CD4-positive, alpha-beta memory T cell (primary cell): ENCODE results near the gene PIWIL1. TPM values are rescaled to one million over a fixed set of nuclear protein-coding genes. Genes with fewer than 3 reads are reported as not detected.

ENCODE experiments used
- CTCF ChIA-PET: fragments of 350-600 bp; sonication (Branson Sonifier 250); formaldehyde crosslinking; loops from one replicate; lab custom pipeline; 2021; ENCODE audit warnings: inconsistent platforms; ENCODE audit not compliant: partially characterized antibody; lab: Charles Lee
- POLR2A ChIA-PET: fragments of 350-600 bp; sonication (Branson Sonifier 250); formaldehyde crosslinking; loops from one replicate; lab custom pipeline; 2021; ENCODE audit not compliant: partially characterized antibody; lab: Charles Lee
- DNase-seq, 5 donors: peaks; one replicate each; pipeline versions ENCODE4 v3.0.0 to v3.0.0-alpha.2; 2020 to 2022; ENCODE audit warnings: mixed read lengths in 1 of 5
- H3K27ac ChIP-seq: one replicate; pipeline ENCODE4 v1.7.0; 2013; ENCODE audit warnings: low read depth, low read length
- H3K27me3 ChIP-seq: 2 replicates; pipeline ENCODE4 v1.7.0; 2013; ENCODE audit warnings: mild to moderate bottlenecking, low read length, moderate library complexity; ENCODE audit not compliant: insufficient read depth
- H3K36me3 ChIP-seq: 2 replicates; pipeline ENCODE4 v1.7.0; 2013; ENCODE audit warnings: mild to moderate bottlenecking, low read length, moderate library complexity; ENCODE audit not compliant: insufficient read depth
- H3K4me1 ChIP-seq: 2 replicates; pipeline ENCODE4 v1.7.0; 2013; ENCODE audit warnings: mild to moderate bottlenecking, low read length, moderate library complexity; ENCODE audit not compliant: insufficient read depth
- H3K4me3 ChIP-seq, 2 donors: one replicate each; pipeline ENCODE4 v1.7.0; 2013; ENCODE audit warnings: low read length in 2 of 2, mild to moderate bottlenecking in 1 of 2
- H3K9me3 ChIP-seq, 2 donors: one replicate each; pipeline ENCODE4 v1.7.0; 2013; ENCODE audit warnings: low read length in 2 of 2, control low read depth in 1 of 2; ENCODE audit not compliant: control insufficient read depth in 1 of 2
- H3K27ac Mint-ChIP-seq, 7 donors: one replicate each; pipeline ENCODE4 v1.8.0; 2020 to 2021; ENCODE audit warnings: mixed read lengths in 7 of 7, mild to moderate bottlenecking in 6 of 7, inconsistent platforms in 3 of 7, moderate library complexity in 3 of 7
- H3K27me3 Mint-ChIP-seq, 2 donors: one replicate each; pipeline ENCODE4 v1.8.0; 2020 to 2021; ENCODE audit warnings: mixed read lengths in 2 of 2
- H3K36me3 Mint-ChIP-seq, 2 donors: one replicate each; pipeline ENCODE4 v1.8.0; 2020 to 2021; ENCODE audit warnings: mixed read lengths in 2 of 2, inconsistent platforms in 1 of 2, mild to moderate bottlenecking in 1 of 2
- H3K4me1 Mint-ChIP-seq, 4 donors: one replicate each; pipeline ENCODE4 v1.8.0; 2020 to 2021; ENCODE audit warnings: mixed read lengths in 4 of 4, mild to moderate bottlenecking in 1 of 4
- H3K4me3 Mint-ChIP-seq, 8 donors: one replicate each; pipeline ENCODE4 v1.8.0; 2020 to 2021; ENCODE audit warnings: mixed read lengths in 8 of 8, mild to moderate bottlenecking in 7 of 8, moderate library complexity in 6 of 8, inconsistent platforms in 3 of 8
- H3K9me3 Mint-ChIP-seq, 8 donors: one replicate each; pipeline ENCODE4 v1.8.0; 2020 to 2021; ENCODE audit warnings: mixed read lengths in 8 of 8, mild to moderate bottlenecking in 5 of 8, inconsistent platforms in 3 of 8, moderate library complexity in 1 of 8
- intact Hi-C: fragments of 100-400 bp; cut with micrococcal nuclease; formaldehyde crosslinking; loops from one replicate; pipeline ENCODE4 v1.15.1; 2023
- polyA plus RNA-seq, 2 donors: library from polyadenylated mRNA; unstranded; fragments of 300-500 nt; fragmentation: Illumina TruSeq; gene quantifications; one replicate each; pipeline ENCODE4 v1.2.3, GENCODE V29; 2021
- total RNA-seq, 2 experiments: library from RNA; stranded (reverse); gene quantifications; one replicate each; pipeline ENCODE4 v1.2.3, GENCODE V29; 2021

Gene PIWIL1
- total and polyA plus RNA-seq, 4 experiments from 2014 or later, result not detected

GRCh38 chr12:130322263-130322662 is 15.4 kb upstream of the PIWIL1 start:
- Mint-ChIP-seq H3K4me1 (no peaks in the 10 kb centered on the region), H3K9me3 (peaks cover 0 to 2% (median 0%) of the 10 kb centered on the region in 8 donors), H3K4me3 (no peak overlapping the region), H3K36me3 (no peaks in the 10 kb centered on the region), H3K27ac (no peak overlapping the region), H3K27me3 (no peaks in the 10 kb centered on the region)
- Histone ChIP-seq H3K4me1 (no peaks in the 10 kb centered on the region), H3K4me3 (no peak overlapping the region), H3K9me3 (no peaks in the 10 kb centered on the region), H3K27ac (no peak overlapping the region), H3K36me3 (no peaks in the 10 kb centered on the region), H3K27me3 (no peaks in the 10 kb centered on the region)
- POLR2A ChIA-PET, result no interaction called here
- DNase-seq, result no peak
- intact Hi-C loops, result no loop called here
- CTCF ChIA-PET, result no interaction called here

- H3K36me3 Mint-ChIP-seq, result no peaks in the 10 kb centered on the region
- CTCF ChIA-PET, result interaction anchor here (0.9 kb wide), 1 partner anchor 14 kb away, joined by 3 read pairs; no protein-coding TSS in a partner anchor
Measured at GRCh38 chr12:130330685-130331084, 7.0 kb upstream of the PIWIL1 start.

GRCh38 chr12:130331146-130331545 is 6.5 kb upstream of the PIWIL1 start:
- Mint-ChIP-seq H3K27me3 (peaks cover 4 to 5% of the 10 kb centered on the region in 2 donors), H3K9me3 (peaks cover 0 to 2% (median 0%) of the 10 kb centered on the region in 8 donors), H3K4me3 (no peak overlapping the region), H3K36me3 (no peaks in the 10 kb centered on the region), H3K27ac (no peak overlapping the region), H3K4me1 (peaks cover 0 to 1% (median 0%) of the 10 kb centered on the region in 4 donors)
- Histone ChIP-seq H3K27me3 (no peaks in the 10 kb centered on the region), H3K4me3 (no peak overlapping the region), H3K9me3 (no peaks in the 10 kb centered on the region), H3K36me3 (no peaks in the 10 kb centered on the region), H3K4me1 (no peaks in the 10 kb centered on the region), H3K27ac (no peak overlapping the region)
- ChIA-PET CTCF (no interaction called here), POLR2A (no interaction called here)
- DNase-seq, result no peak
- intact Hi-C loops, result no loop called here

More at GRCh38 chr12:130330685-130331084, 7.0 kb upstream of the PIWIL1 start:
- DNase-seq, result no peak
- Histone ChIP-seq H3K4me3 (no peak overlapping the region), H3K36me3 (no peaks in the 10 kb centered on the region), H3K27ac (no peak overlapping the region), H3K27me3 (no peaks in the 10 kb centered on the region), H3K9me3 (no peaks in the 10 kb centered on the region), H3K4me1 (no peaks in the 10 kb centered on the region)
- Mint-ChIP-seq H3K27ac (no peak overlapping the region), H3K9me3 (peaks cover 0 to 2% (median 0%) of the 10 kb centered on the region in 8 donors), H3K27me3 (peaks cover 4 to 5% of the 10 kb centered on the region in 2 donors), H3K4me3 (no peak overlapping the region), H3K4me1 (no peaks in the 10 kb centered on the region)
- POLR2A ChIA-PET, result no interaction called here
- intact Hi-C loops, result no loop called here

- H3K4me1 Mint-ChIP-seq, result peaks cover 0 to 3% (median 0%) of the 10 kb centered on the region in 4 donors
- no peaks in the 10 kb centered on the region for H3K4me1 ChIP-seq
- H3K9me3 ChIP-seq, result no peaks in the 10 kb centered on the region
- H3K36me3 ChIP-seq, result no peaks in the 10 kb centered on the region
- peaks cover 4 to 5% of the 10 kb centered on the region in 2 donors for H3K27me3 Mint-ChIP-seq
- H3K27ac ChIP-seq, result no peak overlapping the region
- H3K27ac Mint-ChIP-seq, result no peak overlapping the region
- H3K9me3 Mint-ChIP-seq, result no peaks in the 10 kb centered on the region
- H3K4me3 Mint-ChIP-seq, result peak overlapping the region in 1 of 8 donors; percentile 17
- intact Hi-C loops, result no loop called here
- H3K27me3 ChIP-seq, result no peaks in the 10 kb centered on the region
- no peak for DNase-seq
- POLR2A ChIA-PET, result no interaction called here
- no peaks in the 10 kb centered on the region for H3K36me3 Mint-ChIP-seq
- no peak overlapping the region for H3K4me3 ChIP-seq
- CTCF ChIA-PET, result interaction anchor here (1.1 kb wide), 1 partner anchor 52 kb away, joined by 3 read pairs; no protein-coding TSS in a partner anchor
Measured at GRCh38 chr12:130333341-130333740, 4.3 kb upstream of the PIWIL1 start.

GRCh38 chr12:130334399-130334798 is 3.3 kb upstream of the PIWIL1 start:
- no peak overlapping the region for H3K4me3 ChIP-seq
- no peak for DNase-seq
- POLR2A ChIA-PET, result no interaction called here
- no peak overlapping the region for H3K27ac ChIP-seq
- CTCF ChIA-PET, result no interaction called here
- no peaks in the 10 kb centered on the region for H3K4me1 ChIP-seq
- intact Hi-C loops, result no loop called here
- H3K9me3 ChIP-seq, result no peaks in the 10 kb centered on the region
- H3K27ac Mint-ChIP-seq, result no peak overlapping the region
- H3K4me3 Mint-ChIP-seq, result no peak overlapping the region
- H3K36me3 Mint-ChIP-seq, result no peaks in the 10 kb centered on the region
- peaks cover 4 to 5% of the 10 kb centered on the region in 2 donors for H3K27me3 Mint-ChIP-seq
- peaks cover 0 to 2% (median 0%) of the 10 kb centered on the region in 8 donors for H3K9me3 Mint-ChIP-seq
- peaks cover 0 to 3% (median 0%) of the 10 kb centered on the region in 4 donors for H3K4me1 Mint-ChIP-seq
- H3K36me3 ChIP-seq, result no peaks in the 10 kb centered on the region
- H3K27me3 ChIP-seq, result no peaks in the 10 kb centered on the region

- intact Hi-C loops, result loop anchor here (1.0 kb wide), 1 partner anchor 309 kb away; no protein-coding TSS in a partner anchor
- no peak overlapping the region for H3K27ac Mint-ChIP-seq
- H3K9me3 Mint-ChIP-seq, result peaks cover 0 to 2% (median 0%) of the 10 kb centered on the region in 8 donors
- no peaks in the 10 kb centered on the region for H3K9me3 ChIP-seq
- H3K4me3 ChIP-seq, result no peak overlapping the region
- H3K27me3 Mint-ChIP-seq, result peaks cover 7% of the 10 kb centered on the region in 2 donors
- H3K27ac ChIP-seq, result no peak overlapping the region
- H3K4me1 ChIP-seq, result no peaks in the 10 kb centered on the region
- ChIA-PET POLR2A (no interaction called here), CTCF (interaction anchor here (0.6 kb wide), 1 partner anchor 28 kb away, joined by 3 read pairs; no protein-coding TSS in a partner anchor)
- H3K27me3 ChIP-seq, result no peaks in the 10 kb centered on the region
- no peaks in the 10 kb centered on the region for H3K36me3 ChIP-seq
- DNase-seq, result no peak
- peaks cover 0 to 6% (median 2%) of the 10 kb centered on the region in 4 donors for H3K4me1 Mint-ChIP-seq
- H3K36me3 Mint-ChIP-seq, result no peaks in the 10 kb centered on the region
- no peak overlapping the region for H3K4me3 Mint-ChIP-seq
Measured at GRCh38 chr12:130334937-130335336, 2.8 kb upstream of the PIWIL1 start.

- H3K9me3 Mint-ChIP-seq, result peaks cover 0 to 4% (median 0%) of the 10 kb centered on the region in 8 donors
- intact Hi-C loops, result loop anchor here (1.0 kb wide), 1 partner anchor 309 kb away; no protein-coding TSS in a partner anchor
Measured at GRCh38 chr12:130335517-130336392, 1.9 kb upstream of the PIWIL1 start.

More at GRCh38 chr12:130335517-130336392, 1.9 kb upstream of the PIWIL1 start:
- peak in 3 of 5 donors; percentile 25 to 27 (median 27) for DNase-seq
- H3K4me1 ChIP-seq, result no peaks in the 10 kb centered on the region
- H3K27me3 Mint-ChIP-seq, result peaks cover 10% of the 10 kb centered on the region in 2 donors
- no peaks in the 10 kb centered on the region for H3K36me3 ChIP-seq
- H3K27me3 ChIP-seq, result no peaks in the 10 kb centered on the region
- no peak overlapping the region for H3K27ac Mint-ChIP-seq
- ChIA-PET POLR2A (no interaction called here), CTCF (interaction anchor here (0.6 kb wide), 1 partner anchor 27 kb away, joined by 3 read pairs; no protein-coding TSS in a partner anchor)
- no peak overlapping the region for H3K4me3 ChIP-seq
- no peaks in the 10 kb centered on the region for H3K9me3 ChIP-seq
- no peaks in the 10 kb centered on the region for H3K36me3 Mint-ChIP-seq
- no peak overlapping the region for H3K4me3 Mint-ChIP-seq
- no peak overlapping the region for H3K27ac ChIP-seq
- peaks cover 0 to 7% (median 2%) of the 10 kb centered on the region in 4 donors for H3K4me1 Mint-ChIP-seq
